Liver (tissue), 9 donors: ENCODE data around the gene KCNK17. TPM values are rescaled to one million over a fixed set of nuclear protein-coding genes. Genes with fewer than 3 reads are reported as not detected.

Source experiments
- DNase-seq: peaks from one replicate; pipeline ENCODE4 v3.0.0-alpha.2; 2017; ENCODE audit warnings: low spot score
- H3K27ac ChIP-seq, 2 donors: one replicate each; pipeline ENCODE4 v1.7.0; 2013; ENCODE audit warnings: inconsistent platforms in 2 of 2, low read length in 2 of 2, control low read depth in 1 of 2, low read depth in 1 of 2, mild to moderate bottlenecking in 1 of 2
- H3K27me3 ChIP-seq, 4 donors: one replicate each; pipeline versions ENCODE4 v1.6.1 to v1.7.0; 2013; ENCODE audit warnings: low read length in 3 of 4, inconsistent platforms in 1 of 4, mild to moderate bottlenecking in 1 of 4, moderate library complexity in 1 of 4; ENCODE audit not compliant: control insufficient read depth in 4 of 4, insufficient read depth in 4 of 4
- H3K36me3 ChIP-seq, 4 donors: one replicate each; pipeline versions ENCODE4 v1.6.1 to v1.7.0; 2013; ENCODE audit warnings: low read length in 3 of 4, mild to moderate bottlenecking in 3 of 4, low read depth in 1 of 4, moderate library complexity in 1 of 4; ENCODE audit not compliant: control insufficient read depth in 4 of 4, insufficient read depth in 3 of 4
- H3K4me1 ChIP-seq, 4 donors: one replicate each; pipeline versions ENCODE4 v1.6.1 to v1.7.0; 2013; ENCODE audit warnings: low read length in 3 of 4, mild to moderate bottlenecking in 3 of 4, moderate library complexity in 1 of 4; ENCODE audit not compliant: control insufficient read depth in 4 of 4, insufficient read depth in 4 of 4
- H3K4me3 ChIP-seq, 3 donors: one replicate each; pipeline versions ENCODE4 v1.6.1 to v1.7.0; 2013; ENCODE audit warnings: low read length in 3 of 3, control low read depth in 1 of 3, low read depth in 1 of 3, mild to moderate bottlenecking in 1 of 3
- H3K9ac ChIP-seq, 2 donors: one replicate each; pipeline ENCODE4 v1.7.0; 2013; ENCODE audit warnings: low read length in 2 of 2, mild to moderate bottlenecking in 2 of 2, moderate library complexity in 2 of 2, control low read depth in 1 of 2, low read depth in 1 of 2
- H3K9me3 ChIP-seq, 4 donors: one replicate each; pipeline versions ENCODE4 v1.6.1 to v1.7.0; 2013; ENCODE audit warnings: low read length in 3 of 4; ENCODE audit not compliant: control insufficient read depth in 4 of 4
- CTCF ChIP-seq: fragments of 150-350 bp; IDR thresholded peaks from 2 replicates; pipeline ENCODE4 v1.5.1; 2017; ENCODE audit warnings: improper control_type of control experiment, low read depth, low read length; ENCODE audit not compliant: missing input control
- EGR1 ChIP-seq, 2 donors: IDR thresholded peaks; 2 replicates each; pipeline ENCODE4 v1.6.1; 2016 to 2018; ENCODE audit warnings: antibody characterized with exemption in 2 of 2, low read depth in 2 of 2
- FOXA2 ChIP-seq: IDR thresholded peaks from 2 replicates; pipeline ENCODE4 v1.6.1; 2016; ENCODE audit warnings: antibody characterized with exemption
- GABPA ChIP-seq, 2 donors: IDR thresholded peaks in 1 of 2; conservative IDR thresholded peaks in 1 of 2; 2 replicates each; pipeline ENCODE4 v1.6.1; 2016; ENCODE audit warnings: antibody characterized with exemption in 2 of 2, mild to moderate bottlenecking in 1 of 2, moderate library complexity in 1 of 2
- HNF4A ChIP-seq, 2 donors: conservative IDR thresholded peaks; 2 replicates each; pipeline ENCODE4 v1.6.1; 2016; ENCODE audit warnings: antibody characterized with exemption in 2 of 2, mild to moderate bottlenecking in 2 of 2
- JUND ChIP-seq, 2 donors: IDR thresholded peaks; 2 replicates each; pipeline ENCODE4 v1.6.1; 2016; ENCODE audit warnings: antibody characterized with exemption in 2 of 2
- NR2F2 ChIP-seq: IDR thresholded peaks from 2 replicates; pipeline ENCODE4 v1.6.1; 2016; ENCODE audit warnings: antibody characterized with exemption
- RAD21 ChIP-seq, 2 donors: IDR thresholded peaks; 2 replicates each; pipeline ENCODE4 v1.6.1; 2016; ENCODE audit warnings: antibody characterized with exemption in 2 of 2, mild to moderate bottlenecking in 2 of 2
- RXRA ChIP-seq, 2 donors: IDR thresholded peaks; 2 replicates each; pipeline ENCODE4 v1.6.1; 2017 to 2018; ENCODE audit warnings: antibody characterized with exemption in 2 of 2, mild to moderate bottlenecking in 1 of 2
- SP1 ChIP-seq: IDR thresholded peaks from 2 replicates; pipeline ENCODE4 v1.6.1; 2018; ENCODE audit warnings: antibody characterized with exemption, mild to moderate bottlenecking
- TAF1 ChIP-seq: conservative IDR thresholded peaks from 2 replicates; pipeline ENCODE4 v1.6.1; 2016; ENCODE audit warnings: antibody characterized with exemption, mild to moderate bottlenecking
- WGBS: extraction: QIAGEN DNeasy Blood & Tissue Kit; methylation state at CpG from one replicate; pipeline ENCODE4 v1.1.7; 2013; 5-methylcytosine and 5-hydroxymethylcytosine counted together
- polyA plus RNA-seq, 2 donors: library from polyadenylated mRNA; stranded (reverse) in 1 of 2; unstranded in 1 of 2; fragments of 200-250 nt in 1 of 2; fragments of >200 nt in 1 of 2; fragmentation: Nextera tagmentation in 1 of 2; extraction: Ambion mirVana in 1 of 2; gene quantifications; one replicate each; pipeline versions ENCODE4 v1.2.1 to v1.2.3, GENCODE V29; 2013 to 2015
- total RNA-seq, 2 donors: library from RNA; depleted of rRNA; stranded (reverse); fragments of >200 nt; gene quantifications; one replicate each; pipeline ENCODE4 v1.2.3, GENCODE V29; 2014
- TF ChIP-seq, protein P1 (sequence below): IDR thresholded peaks from 2 replicates; pipeline ENCODE4 v1.6.1; 2016; ENCODE audit warnings: antibody characterized with exemption
- TF ChIP-seq, protein P2 (sequence below): IDR thresholded peaks from 2 replicates; pipeline ENCODE4 v1.6.1; 2016; ENCODE audit warnings: antibody characterized with exemption, mild to moderate bottlenecking
- donor health status: healthy.
- donor health status: healthy.
- donor health status: healthy.
- donor health status: healthy.
- donor health status: healthy.

KCNK17 gene
- total and polyA plus RNA-seq, 4 donors = 0.19 to 1.9 (median 0.49) TPM

DNA sequence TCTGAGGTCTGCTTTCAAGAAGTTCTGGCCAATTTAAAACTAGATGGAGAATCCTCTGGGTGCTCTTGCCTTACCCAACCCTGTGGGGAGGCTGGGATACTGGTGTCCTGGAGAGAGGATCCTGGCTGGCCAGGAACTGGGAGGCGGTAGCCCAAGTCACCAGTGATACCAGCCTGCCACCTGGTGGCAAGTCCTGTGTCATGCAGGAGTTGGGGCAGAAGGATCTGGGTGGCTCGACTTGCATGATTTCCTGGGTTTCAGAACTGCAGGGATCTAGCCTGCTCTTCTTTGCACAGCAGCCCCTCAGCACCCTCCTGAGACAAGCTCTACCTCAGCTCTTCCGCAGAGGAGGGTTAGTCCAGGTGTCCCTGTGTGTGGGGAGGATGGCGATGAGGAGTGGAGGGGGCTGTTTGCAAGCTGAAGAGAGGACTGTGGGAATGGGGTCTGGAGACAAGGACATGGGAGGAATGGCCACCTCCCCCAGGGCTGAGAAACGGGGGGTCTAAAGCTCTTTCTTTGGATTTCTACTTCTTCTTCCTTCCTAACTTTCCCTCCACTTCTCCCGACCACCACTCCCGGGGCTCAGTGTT is 4.2 kb downstream of the KCNK17 start:
- no peaks in the 10 kb centered on the region for H3K36me3 ChIP-seq
- no peak overlapping the region for H3K9ac ChIP-seq
- no peak overlapping the region for H3K4me3 ChIP-seq
- peaks cover 0 to 6% (median 0%) of the 10 kb centered on the region in 4 donors for H3K27me3 ChIP-seq
- H3K9me3 ChIP-seq = no peaks in the 10 kb centered on the region
- peaks cover 0 to 20% (median 16%) of the 10 kb centered on the region in 4 donors for H3K4me1 ChIP-seq
- H3K27ac ChIP-seq = no peak overlapping the region
- peak; percentile 65 for DNase-seq
- TF ChIP-seq, protein P1, sequence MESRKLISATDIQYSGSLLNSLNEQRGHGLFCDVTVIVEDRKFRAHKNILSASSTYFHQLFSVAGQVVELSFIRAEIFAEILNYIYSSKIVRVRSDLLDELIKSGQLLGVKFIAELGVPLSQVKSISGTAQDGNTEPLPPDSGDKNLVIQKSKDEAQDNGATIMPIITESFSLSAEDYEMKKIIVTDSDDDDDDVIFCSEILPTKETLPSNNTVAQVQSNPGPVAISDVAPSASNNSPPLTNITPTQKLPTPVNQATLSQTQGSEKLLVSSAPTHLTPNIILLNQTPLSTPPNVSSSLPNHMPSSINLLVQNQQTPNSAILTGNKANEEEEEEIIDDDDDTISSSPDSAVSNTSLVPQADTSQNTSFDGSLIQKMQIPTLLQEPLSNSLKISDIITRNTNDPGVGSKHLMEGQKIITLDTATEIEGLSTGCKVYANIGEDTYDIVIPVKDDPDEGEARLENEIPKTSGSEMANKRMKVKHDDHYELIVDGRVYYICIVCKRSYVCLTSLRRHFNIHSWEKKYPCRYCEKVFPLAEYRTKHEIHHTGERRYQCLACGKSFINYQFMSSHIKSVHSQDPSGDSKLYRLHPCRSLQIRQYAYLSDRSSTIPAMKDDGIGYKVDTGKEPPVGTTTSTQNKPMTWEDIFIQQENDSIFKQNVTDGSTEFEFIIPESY = no peak
- TF ChIP-seq GABPA (IDR thresholded peaks at IDR 0.05 in 1 of 2, conservative IDR thresholded peaks at IDR 0.05 in 1 of 2) = no peak
- TF ChIP-seq RAD21 (IDR thresholded peaks at IDR 0.05) = peak; percentile 98 to 99
- peak; percentile 96 for TF ChIP-seq CTCF
- TF ChIP-seq HNF4A (conservative IDR thresholded peaks at IDR 0.05) = no peak
- 36% methylated on average over 7 of the region's 7 CpGs for WGBS

DNA sequence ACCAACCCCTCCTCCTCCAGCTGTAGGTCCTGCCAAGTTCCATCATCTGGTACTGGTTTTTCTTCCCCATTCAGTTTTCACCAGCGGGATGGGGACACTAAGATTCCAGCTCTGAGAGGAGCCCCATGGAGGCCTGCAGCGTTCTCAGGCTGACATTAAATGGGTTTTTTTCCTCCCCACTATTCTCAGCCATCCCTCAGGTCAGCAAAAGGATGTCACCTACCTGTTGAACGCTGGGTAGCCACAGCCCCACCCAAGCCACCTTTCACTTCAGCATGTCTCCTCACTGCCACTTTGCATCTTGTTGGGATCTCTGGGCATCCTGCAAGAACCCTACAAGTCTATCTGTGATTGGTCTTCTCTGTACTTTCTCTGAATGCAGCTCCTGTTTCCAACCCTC is 6.8 kb downstream of the KCNK17 start:
- no peak for DNase-seq
- WGBS = 87% methylated on average over 3 of the region's 3 CpGs
- no peak overlapping the region for H3K4me3 ChIP-seq
- H3K36me3 ChIP-seq = no peaks in the 10 kb centered on the region
- H3K27ac ChIP-seq = no peak overlapping the region
- H3K4me1 ChIP-seq = peaks cover 0 to 9% (median 7%) of the 10 kb centered on the region in 4 donors
- no peaks in the 10 kb centered on the region for H3K27me3 ChIP-seq
- TF ChIP-seq JUND (IDR thresholded peaks at IDR 0.05) (no peak), NR2F2 (no peak), RXRA (IDR thresholded peaks at IDR 0.05) (no peak), EGR1 (IDR thresholded peaks at IDR 0.05; ENCODE audit: low read depth in 2 of 2) (no peak), TAF1 (no peak), FOXA2 (no peak), GABPA (IDR thresholded peaks at IDR 0.05 in 1 of 2, conservative IDR thresholded peaks at IDR 0.05 in 1 of 2) (no peak), SP1 (no peak)
- TF ChIP-seq, protein P1 = no peak
- TF ChIP-seq, protein P2, sequence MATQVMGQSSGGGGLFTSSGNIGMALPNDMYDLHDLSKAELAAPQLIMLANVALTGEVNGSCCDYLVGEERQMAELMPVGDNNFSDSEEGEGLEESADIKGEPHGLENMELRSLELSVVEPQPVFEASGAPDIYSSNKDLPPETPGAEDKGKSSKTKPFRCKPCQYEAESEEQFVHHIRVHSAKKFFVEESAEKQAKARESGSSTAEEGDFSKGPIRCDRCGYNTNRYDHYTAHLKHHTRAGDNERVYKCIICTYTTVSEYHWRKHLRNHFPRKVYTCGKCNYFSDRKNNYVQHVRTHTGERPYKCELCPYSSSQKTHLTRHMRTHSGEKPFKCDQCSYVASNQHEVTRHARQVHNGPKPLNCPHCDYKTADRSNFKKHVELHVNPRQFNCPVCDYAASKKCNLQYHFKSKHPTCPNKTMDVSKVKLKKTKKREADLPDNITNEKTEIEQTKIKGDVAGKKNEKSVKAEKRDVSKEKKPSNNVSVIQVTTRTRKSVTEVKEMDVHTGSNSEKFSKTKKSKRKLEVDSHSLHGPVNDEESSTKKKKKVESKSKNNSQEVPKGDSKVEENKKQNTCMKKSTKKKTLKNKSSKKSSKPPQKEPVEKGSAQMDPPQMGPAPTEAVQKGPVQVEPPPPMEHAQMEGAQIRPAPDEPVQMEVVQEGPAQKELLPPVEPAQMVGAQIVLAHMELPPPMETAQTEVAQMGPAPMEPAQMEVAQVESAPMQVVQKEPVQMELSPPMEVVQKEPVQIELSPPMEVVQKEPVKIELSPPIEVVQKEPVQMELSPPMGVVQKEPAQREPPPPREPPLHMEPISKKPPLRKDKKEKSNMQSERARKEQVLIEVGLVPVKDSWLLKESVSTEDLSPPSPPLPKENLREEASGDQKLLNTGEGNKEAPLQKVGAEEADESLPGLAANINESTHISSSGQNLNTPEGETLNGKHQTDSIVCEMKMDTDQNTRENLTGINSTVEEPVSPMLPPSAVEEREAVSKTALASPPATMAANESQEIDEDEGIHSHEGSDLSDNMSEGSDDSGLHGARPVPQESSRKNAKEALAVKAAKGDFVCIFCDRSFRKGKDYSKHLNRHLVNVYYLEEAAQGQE = no peak
- no peaks in the 10 kb centered on the region for H3K9me3 ChIP-seq
- H3K9ac ChIP-seq = no peak overlapping the region
